Upper lobe of left lung (tissue), 6 donors: Measurements from ENCODE around the gene ZPBP. TPM values are rescaled to one million over a fixed set of nuclear protein-coding genes. Genes with fewer than 3 reads are reported as not detected.
A peak's percentile ranks its signal among the peaks of the same experiment; 100 is the strongest.

Experiments used
- ATAC-seq, 2 donors: fragments of 200-7000 bp; cut with Tn5 transposase; one replicate each; pipeline ENCODE4 v1.9.1; 2022; ENCODE audit warnings: mild to moderate bottlenecking in 2 of 2, moderate library complexity in 2 of 2; ENCODE audit not compliant: low FRiP score in 2 of 2
- DNase-seq, 2 donors: peaks; one replicate each; pipeline ENCODE4 v3.0.0-alpha.2; 2019 to 2020
- H3K27ac ChIP-seq, 4 donors: fragments of 200-600 bp; sonication (generic); one replicate each; pipeline ENCODE4 v1.5.1; 2016 to 2019
- H3K27me3 ChIP-seq, 4 donors: fragments of 200-600 bp; sonication (generic); one replicate each; pipeline ENCODE4 v1.5.1; 2017 to 2019
- H3K36me3 ChIP-seq, 4 donors: fragments of 200-600 bp; sonication (generic); one replicate each; pipeline ENCODE4 v1.5.1; 2016 to 2019
- H3K4me1 ChIP-seq, 4 donors: fragments of 200-600 bp; sonication (generic); one replicate each; pipeline ENCODE4 v1.5.1; 2018 to 2019
- H3K4me3 ChIP-seq, 4 donors: fragments of 200-600 bp; sonication (generic); one replicate each; pipeline ENCODE4 v1.5.1; 2017 to 2019; ENCODE audit warnings: mild to moderate bottlenecking in 2 of 4, moderate library complexity in 1 of 4
- H3K9me3 ChIP-seq, 4 donors: fragments of 200-600 bp; sonication (generic); one replicate each; pipeline ENCODE4 v1.5.1; 2018 to 2019
- CTCF ChIP-seq, 6 experiments: fragments of 450-650 bp in 4 of 6; fragments of 200-600 bp in 2 of 6; sonication (generic) in 2 of 6; IDR thresholded peaks; one replicate each; pipeline ENCODE4 v1.5.1; 2016 to 2019; ENCODE audit warnings: antibody characterized with exemption in 6 of 6
- EP300 ChIP-seq, 4 donors: sonication (generic); formaldehyde crosslinking; IDR thresholded peaks; one replicate each; pipeline ENCODE4 v1.5.1; 2017; ENCODE audit warnings: antibody characterized with exemption in 4 of 4, control low read depth in 2 of 4
- POLR2A ChIP-seq, 4 donors: fragments of 450-650 bp; IDR thresholded peaks; one replicate each; pipeline ENCODE4 v1.5.1; 2016 to 2017; ENCODE audit warnings: antibody characterized with exemption in 4 of 4, mild to moderate bottlenecking in 2 of 4
- POLR2AphosphoS5 ChIP-seq, 2 donors: sonication (generic); formaldehyde crosslinking; IDR thresholded peaks; one replicate each; pipeline ENCODE4 v1.5.1; 2017; ENCODE audit warnings: antibody characterized with exemption in 2 of 2
- WGBS, 2 donors: methylation state at CpG; one replicate each; pipeline ENCODE4 v1.1.5; 2017 to 2018; 5-methylcytosine and 5-hydroxymethylcytosine counted together
- total RNA-seq, 6 donors: library from RNA; depleted of rRNA in 4 of 6; stranded (reverse); fragments of >200 nt in 4 of 6; gene quantifications; one replicate each; pipeline versions ENCODE4 v1.1.0 to v1.2.1, GENCODE V29; 2016 to 2021
- donor health status: DM: no; HTN: no; CAD: no; lungs with moderate emphysema.
- donor health status: DM: no; HTN: yes; CAD: no; lungs with severe emphysema.

Gene ZPBP
- total RNA-seq, result under 1 TPM in 1 of 6 donors, not detected in 5; 0.23 TPM

DNA sequence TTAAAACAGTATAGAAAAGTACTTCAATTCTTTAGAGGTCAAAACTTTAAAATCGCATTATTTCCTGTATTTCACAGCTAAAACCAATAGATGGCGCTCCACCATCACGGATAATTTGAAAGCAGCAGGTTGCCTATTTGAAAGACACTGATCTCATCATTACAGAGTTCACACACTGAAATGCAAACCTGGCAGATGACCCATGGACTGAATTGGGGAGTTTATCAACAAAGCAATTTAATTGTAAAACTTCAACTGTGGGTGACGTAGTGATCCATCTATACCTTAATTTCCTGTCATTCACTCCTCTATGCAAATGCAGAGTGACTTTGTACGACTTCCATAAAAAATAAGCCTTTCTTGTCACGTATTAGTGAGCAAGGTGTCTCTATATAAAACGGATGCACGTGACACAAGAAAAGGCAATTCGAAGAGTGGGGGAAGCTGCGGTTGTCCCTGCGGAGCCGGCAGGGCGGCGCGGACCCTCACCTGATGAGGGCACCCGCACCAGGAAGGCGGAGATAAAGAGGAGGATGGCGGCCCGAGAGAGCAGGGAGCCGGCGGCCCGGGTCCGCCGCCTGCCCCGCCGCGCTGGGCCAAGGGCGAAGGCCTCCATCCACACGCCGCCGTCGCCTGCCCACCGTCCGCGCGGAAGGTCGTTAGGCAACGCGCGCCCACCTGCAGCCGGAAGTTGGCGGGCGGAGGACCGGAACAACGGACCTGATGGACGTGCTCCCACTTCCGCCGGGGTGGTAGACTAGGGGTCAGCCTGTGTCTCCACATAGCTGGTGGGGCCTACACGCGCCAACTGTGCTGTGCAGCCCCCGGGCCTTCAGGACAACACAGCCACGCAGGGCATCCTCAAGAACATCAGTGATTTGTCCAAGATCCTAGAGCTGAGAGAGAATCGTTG is at the start of gene ZPBP:
Gene ZPBP, minus strand, starts transcription at position 668 of the 913 bp plus-strand sequence. Its CDS starts 52 bp downstream, at position 616.
- Histone ChIP-seq H3K4me1 (peaks cover 0 to 9% (median 6%) of the 10 kb centered on the region in 4 donors), H3K27ac (no peak within 1 kb of the TSS), H3K4me3 (peak within 1 kb of the TSS; percentile 32 to 60 (median 52)), H3K27me3 (no peaks in the 10 kb centered on the region), H3K36me3 (no peaks in the 10 kb centered on the region), H3K9me3 (no peaks in the 10 kb centered on the region)
- TF ChIP-seq POLR2A (IDR thresholded peaks at IDR 0.05) (no peak), POLR2AphosphoS5 (IDR thresholded peaks at IDR 0.05) (no peak), EP300 (IDR thresholded peaks at IDR 0.05) (no peak), CTCF (IDR thresholded peaks at IDR 0.05) (peak; percentile 35 to 73 (median 57))
- peak in 1 of 2 donors; percentile 78 for ATAC-seq
- peak in 1 of 2 donors; percentile 87 for DNase-seq
- WGBS, 2 donors, result 20 to 25% methylated on average over 20 to 28 of the region's 53 CpGs

DNA sequence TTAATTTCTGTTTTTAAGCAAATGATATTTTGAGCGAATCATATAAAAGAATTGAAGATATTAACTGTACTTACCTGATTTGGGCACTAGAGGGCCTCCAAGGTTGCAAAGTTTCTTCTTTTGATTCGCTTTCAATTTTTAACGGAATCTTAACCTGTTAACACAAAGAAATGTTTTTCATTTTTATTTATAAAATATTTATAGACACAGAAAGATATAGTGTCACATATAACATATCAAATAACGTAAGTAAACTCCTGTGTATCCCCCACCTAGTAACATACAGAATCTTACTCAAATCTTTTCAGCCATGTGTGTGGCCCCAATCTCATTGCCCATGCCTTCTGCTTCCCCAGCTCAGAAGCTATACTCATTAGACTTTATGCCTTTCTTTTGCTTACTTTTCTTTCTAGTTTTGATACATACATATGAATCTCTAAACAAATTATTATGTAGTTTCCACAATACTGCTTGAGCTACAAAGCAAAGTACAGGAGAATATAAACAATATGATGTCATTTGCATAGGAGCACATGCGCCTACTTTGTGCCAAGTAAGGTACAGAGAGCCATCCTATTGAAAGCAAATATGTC is 49.5 kb upstream of the ZPBP start:
- Histone ChIP-seq H3K4me3 (no peak overlapping the region), H3K27me3 (no peaks in the 10 kb centered on the region), H3K36me3 (no peaks in the 10 kb centered on the region), H3K27ac (no peak overlapping the region), H3K9me3 (no peaks in the 10 kb centered on the region), H3K4me1 (no peaks in the 10 kb centered on the region)
- 23 to 28% methylated on average over 5 of the region's 5 CpGs for WGBS, 2 donors
- TF ChIP-seq CTCF (IDR thresholded peaks at IDR 0.05), result peak; percentile 26 to 56 (median 48)
- no peak for TF ChIP-seq POLR2AphosphoS5 (IDR thresholded peaks at IDR 0.05)
- no peak for TF ChIP-seq POLR2A (IDR thresholded peaks at IDR 0.05)
- no peak for TF ChIP-seq EP300 (IDR thresholded peaks at IDR 0.05)
- no peak for DNase-seq
- ATAC-seq, result peak in 1 of 2 donors; percentile 59

GRCh38 chr7:50141854-50142253 is 48.8 kb upstream of the ZPBP start:
- Histone ChIP-seq H3K27ac (no peak overlapping the region), H3K36me3 (no peaks in the 10 kb centered on the region), H3K9me3 (no peaks in the 10 kb centered on the region), H3K4me3 (no peak overlapping the region), H3K4me1 (no peaks in the 10 kb centered on the region), H3K27me3 (no peaks in the 10 kb centered on the region)
- TF ChIP-seq EP300 (IDR thresholded peaks at IDR 0.05), result no peak
- WGBS, 2 donors, result 68 to 75% methylated on average over 12 of the region's 12 CpGs
- DNase-seq (no peak), ATAC-seq (no peak)

- no peaks in the 10 kb centered on the region for H3K27me3 ChIP-seq
- H3K9me3 ChIP-seq, result no peaks in the 10 kb centered on the region
- ATAC-seq (no peak), DNase-seq (no peak)
- no peak overlapping the region for H3K27ac ChIP-seq
- WGBS, 2 donors, result 74 to 78% methylated on average over 5 of the region's 5 CpGs
- H3K36me3 ChIP-seq, result no peaks in the 10 kb centered on the region
- H3K4me1 ChIP-seq, result no peaks in the 10 kb centered on the region
- no peak overlapping the region for H3K4me3 ChIP-seq
- TF ChIP-seq POLR2A (IDR thresholded peaks at IDR 0.05) (no peak), CTCF (IDR thresholded peaks at IDR 0.05) (no peak), EP300 (IDR thresholded peaks at IDR 0.05) (no peak), POLR2AphosphoS5 (IDR thresholded peaks at IDR 0.05) (no peak)
Measured at GRCh38 chr7:50141131-50141530, 48.1 kb upstream of the ZPBP start.

DNA sequence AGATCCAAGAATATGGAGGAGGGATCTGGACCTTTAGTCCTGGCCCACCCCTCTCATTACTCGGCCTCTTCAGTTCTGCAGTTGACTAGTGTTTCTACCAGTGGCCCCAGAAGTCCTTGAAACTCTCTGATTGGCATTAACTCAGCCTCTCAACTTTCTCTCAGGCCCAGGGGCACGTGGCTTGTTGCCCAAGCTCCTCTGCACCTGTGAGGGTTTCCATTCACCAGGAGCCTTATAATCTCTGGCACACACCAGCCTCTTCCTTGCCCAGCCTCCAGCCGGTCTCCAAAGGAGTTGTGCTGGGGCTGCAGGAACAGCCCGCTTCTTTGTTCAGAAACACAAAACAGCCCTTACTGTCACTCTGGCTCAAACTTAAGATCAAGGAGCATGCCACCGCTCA is 47.6 kb upstream of the ZPBP start:
- no peak overlapping the region for H3K4me3 ChIP-seq
- TF ChIP-seq CTCF (IDR thresholded peaks at IDR 0.05) (no peak), POLR2AphosphoS5 (IDR thresholded peaks at IDR 0.05) (no peak), EP300 (IDR thresholded peaks at IDR 0.05) (no peak), POLR2A (IDR thresholded peaks at IDR 0.05) (no peak)
- no peak overlapping the region for H3K27ac ChIP-seq
- no peaks in the 10 kb centered on the region for H3K27me3 ChIP-seq
- no peak for ATAC-seq
- H3K36me3 ChIP-seq, result no peaks in the 10 kb centered on the region
- H3K4me1 ChIP-seq, result no peaks in the 10 kb centered on the region
- 64 to 66% methylated on average over 5 of the region's 5 CpGs for WGBS, 2 donors
- no peak for DNase-seq
- H3K9me3 ChIP-seq, result no peaks in the 10 kb centered on the region
